C4-2B (cell line): ENCODE results near the gene TAF15.

Experiments
- H3K27ac ChIP-seq: fragments of 450-650 bp; 2 replicates; pipeline ENCODE4 v1.5.1; 2017
- CTCF ChIP-seq: fragments of 450-650 bp; conservative IDR thresholded peaks from 2 replicates; pipeline ENCODE4 v1.5.1; 2017; ENCODE audit warnings: mild to moderate bottlenecking
- ZFX ChIP-seq: fragments of 450-650 bp; IDR thresholded peaks from 2 replicates; pipeline ENCODE4 v1.6.1; 2017

The TAF15 gene

GRCh38 chr17:35825206-35825605, 15.9 kb downstream of the TAF15 start:
- no peak overlapping the region for H3K27ac ChIP-seq
- TF ChIP-seq CTCF (no peak), ZFX (no peak)

GRCh38 chr17:35841101-35841500, 31.8 kb downstream of the TAF15 start:
- H3K27ac ChIP-seq = no peak overlapping the region
- TF ChIP-seq ZFX (no peak), CTCF (no peak)

DNA sequence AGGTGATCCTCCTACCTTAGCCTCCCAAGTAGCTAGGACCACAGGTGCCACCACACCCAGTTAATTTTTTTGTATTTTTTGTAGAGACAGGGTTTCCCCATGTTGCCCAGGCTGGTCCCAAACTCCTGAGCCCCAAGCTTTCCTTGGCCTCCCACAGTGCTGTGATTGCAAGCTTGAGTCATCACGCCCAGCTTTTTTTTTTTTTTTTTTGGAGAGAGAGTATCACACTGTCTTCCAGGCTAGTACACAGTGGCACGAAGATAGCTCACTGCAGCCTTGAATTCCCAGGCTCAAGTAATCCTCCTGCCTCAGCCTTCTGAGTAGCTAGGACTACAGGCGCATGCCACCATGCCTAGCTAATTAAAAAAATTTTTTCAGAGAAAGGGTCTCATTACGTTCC, 32.2 kb downstream of the TAF15 start:
- H3K27ac ChIP-seq = no peak overlapping the region
- TF ChIP-seq CTCF = no peak
- no peak for TF ChIP-seq ZFX

- TF ChIP-seq CTCF = no peak
- TF ChIP-seq ZFX = no peak
- H3K27ac ChIP-seq = no peak overlapping the region
Observed at GRCh38 chr17:35842239-35842638, 33.0 kb downstream of the TAF15 start.

- TF ChIP-seq ZFX = no peak
- TF ChIP-seq CTCF = no peak
- H3K27ac ChIP-seq = no peak overlapping the region
Observed at GRCh38 chr17:35843698-35844097, 34.4 kb downstream of the TAF15 start.

GRCh38 chr17:35844547-35844946, 35.3 kb downstream of the TAF15 start:
- no peak overlapping the region for H3K27ac ChIP-seq
- TF ChIP-seq CTCF = no peak
- no peak for TF ChIP-seq ZFX

DNA sequence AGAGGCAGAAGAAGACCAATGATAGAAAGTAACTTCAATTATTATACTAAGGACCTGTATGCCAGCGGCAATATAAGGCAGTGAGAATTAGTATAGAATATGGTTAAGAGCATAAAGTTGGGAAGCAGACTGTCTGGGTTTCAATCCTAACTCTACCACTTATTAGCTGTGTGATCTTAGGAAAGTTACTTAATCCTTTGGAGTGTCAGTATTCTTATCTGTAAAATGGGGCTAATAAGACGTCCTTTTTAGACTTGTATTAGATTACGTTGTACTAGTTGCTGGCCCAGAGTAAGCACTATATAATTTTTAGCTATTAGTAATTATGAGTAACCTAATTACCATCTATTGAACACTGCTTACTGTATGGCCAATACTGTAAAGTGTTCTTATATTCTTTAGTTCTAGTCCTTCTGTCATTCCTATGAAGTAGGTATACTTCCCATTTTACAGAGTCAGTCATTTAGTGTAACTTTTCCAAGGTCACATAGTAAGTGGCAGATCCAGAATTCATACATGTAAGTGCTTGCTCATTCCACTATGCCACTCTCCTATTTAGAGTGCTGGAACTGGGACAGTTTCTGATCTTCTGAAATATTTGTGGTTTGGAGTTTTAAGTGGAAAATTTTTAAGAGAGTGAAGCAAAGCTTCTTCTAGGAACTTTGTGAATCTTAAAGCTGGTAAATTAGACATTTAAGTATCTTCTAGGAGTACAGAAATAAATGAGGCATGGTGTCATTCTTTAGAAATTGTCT, 36.9 kb downstream of the TAF15 start:
- no peak for TF ChIP-seq CTCF
- no peak for TF ChIP-seq ZFX
- H3K27ac ChIP-seq = no peak overlapping the region
